Body of pancreas (tissue), 4 donors: ENCODE measurements around the gene CATSPERZ.

Experiments
- CTCF ChIP-seq, 7 experiments: fragments of 450-650 bp in 4 of 7; fragments of 200-600 bp in 3 of 7; sonication (generic) in 3 of 7; IDR thresholded peaks; one replicate each; pipeline ENCODE4 v1.5.1; 2016 to 2019; ENCODE audit warnings: antibody characterized with exemption in 7 of 7
- POLR2A ChIP-seq, 3 donors: fragments of 450-650 bp; IDR thresholded peaks; one replicate each; pipeline ENCODE4 v1.6.1; 2016; ENCODE audit warnings: antibody characterized with exemption in 3 of 3, mild to moderate bottlenecking in 2 of 3

GRCh38 chr11:64261556-64262080 lies 38.5 kb upstream of the CATSPERZ start:
- TF ChIP-seq CTCF (IDR thresholded peaks at IDR 0.05) (no peak), POLR2A (IDR thresholded peaks at IDR 0.05) (no peak)
